ENCODE data around the gene PAX6. TPM values are rescaled to one million over a fixed set of nuclear protein-coding genes. Genes with fewer than 3 reads are reported as not detected.

Gene PAX6
- polyA plus RNA-seq, 2 of the 4 experiments (the other 2 are of a cell fraction): 1.8 to 2.0 TPM

GRCh38 chr11:31856248-31856647 is 45.1 kb upstream of the PAX6 start:
- Histone ChIP-seq H3K4me2 (no peak overlapping the region), H3K4me3 (no peak overlapping the region), H3K4me1 (no peaks in the 10 kb centered on the region), H3K9me3 (no peaks in the 10 kb centered on the region), H3K27ac (no peak overlapping the region)
- no peak for ATAC-seq
- no peak for TF ChIP-seq CHD2 (IDR thresholded peaks at IDR 0.05; ENCODE audit: low read length, partially characterized antibody)
- no peak for TF ChIP-seq KDM1A (IDR thresholded peaks at IDR 0.05; ENCODE audit: low read depth)
- TF ChIP-seq FOSB (CRISPR knock-in tag; IDR thresholded peaks at IDR 0.05): no peak
- TF ChIP-seq FOSL2 (IDR thresholded peaks at IDR 0.05): no peak
- no peak for TF ChIP-seq FOSL2 (CRISPR knock-in tag; IDR thresholded peaks at IDR 0.05)
- no peak for TF ChIP-seq POLR2AphosphoS2 (conservative IDR thresholded peaks at IDR 0.05; ENCODE audit: low read length)
- TF ChIP-seq RARB (CRISPR knock-in tag; IDR thresholded peaks at IDR 0.05): no peak
- no peak for TF ChIP-seq ELK1 (IDR thresholded peaks at IDR 0.05; ENCODE audit: low read depth, low read length)
- no peak for TF ChIP-seq JUN (IDR thresholded peaks at IDR 0.05)
- TF ChIP-seq PBX3 (IDR thresholded peaks at IDR 0.05): no peak
- no peak for TF ChIP-seq HMGXB4 (CRISPR knock-in tag; IDR thresholded peaks at IDR 0.05; ENCODE audit: borderline replicate concordance)
- no peak for TF ChIP-seq CEBPB (IDR thresholded peaks at IDR 0.05)
- TF ChIP-seq SMC3 (IDR thresholded peaks at IDR 0.05): no peak
- no peak for TF ChIP-seq NPAS2 (CRISPR knock-in tag; IDR thresholded peaks at IDR 0.05; ENCODE audit: borderline replicate concordance)
- no peak for TF ChIP-seq BHLHE40 (IDR thresholded peaks at IDR 0.05; ENCODE audit: low read depth, low read length)
- TF ChIP-seq RCOR1 (IDR thresholded peaks at IDR 0.05; ENCODE audit: low read depth, low read length): no peak
- no peak for FAIRE-seq
- ChIA-PET CTCF (interaction anchor here (1.2 kb wide), 1 partner anchor 12 kb away, joined by 4 read pairs; no protein-coding TSS in a partner anchor), POLR2A (no interaction called here)
- DNase-seq (ENCODE audit: low read depth in 1 of 2, low spot score in 1 of 2): no peak

GRCh38 chr11:31855466-31855865 is 44.3 kb upstream of the PAX6 start:
- ChIA-PET POLR2A (no interaction called here), CTCF (no interaction called here)
- no peak overlapping the region for H3K27ac ChIP-seq
- ATAC-seq (no peak), FAIRE-seq (no peak), DNase-seq (ENCODE audit: low read depth in 1 of 2, low spot score in 1 of 2) (no peak)
- H3K4me1 ChIP-seq: no peaks in the 10 kb centered on the region
- no peak overlapping the region for H3K4me2 ChIP-seq
- no peaks in the 10 kb centered on the region for H3K9me3 ChIP-seq
- TF ChIP-seq MAFK (IDR thresholded peaks at IDR 0.05; ENCODE audit: partially characterized antibody) (peak; percentile 74), EHF (CRISPR knock-in tag; IDR thresholded peaks at IDR 0.05) (no peak)
- no peak overlapping the region for H3K4me3 ChIP-seq
- 94% methylated on average over 1 of the region's 1 CpG for WGBS (ENCODE audit: missing lambda C conversion rate)

- no peak overlapping the region for H3K27ac ChIP-seq
- 65% methylated on average over 4 of the region's 4 CpGs for WGBS (ENCODE audit: missing lambda C conversion rate)
- no peak for DNase-seq (ENCODE audit: low read depth in 1 of 2, low spot score in 1 of 2)
- FAIRE-seq: no peak
- CTCF ChIA-PET: interaction anchor here (1.3 kb wide), 1 partner anchor 10 kb away, joined by 3 read pairs; no protein-coding TSS in a partner anchor
- no peak overlapping the region for H3K4me2 ChIP-seq
- no peaks in the 10 kb centered on the region for H3K9me3 ChIP-seq
- POLR2A ChIA-PET: no interaction called here
- ATAC-seq: no peak
- no peak for TF ChIP-seq TP53 (CRISPR knock-in tag; IDR thresholded peaks at IDR 0.05)
- TF ChIP-seq HDAC2 (IDR thresholded peaks at IDR 0.05): no peak
- no peak for TF ChIP-seq REST (IDR thresholded peaks at IDR 0.05)
- no peak for TF ChIP-seq MAZ (IDR thresholded peaks at IDR 0.05; ENCODE audit: borderline replicate concordance, low read depth, low read length)
- no peak for TF ChIP-seq KDM5A (IDR thresholded peaks at IDR 0.05)
- no peak for TF ChIP-seq CHD2 (IDR thresholded peaks at IDR 0.05; ENCODE audit: low read length, partially characterized antibody)
- no peak for TF ChIP-seq CBX8 (IDR thresholded peaks at IDR 0.05)
- TF ChIP-seq POLR2AphosphoS2 (conservative IDR thresholded peaks at IDR 0.05; ENCODE audit: low read length): no peak
- no peak for TF ChIP-seq CHD4 (IDR thresholded peaks at IDR 0.05; ENCODE audit: borderline replicate concordance)
- TF ChIP-seq RCOR1 (IDR thresholded peaks at IDR 0.05; ENCODE audit: low read depth, low read length): no peak
- no peak for TF ChIP-seq HOXB5 (CRISPR knock-in tag; IDR thresholded peaks at IDR 0.05)
- no peak for TF ChIP-seq ATOH8 (CRISPR knock-in tag; IDR thresholded peaks at IDR 0.05; ENCODE audit: low read depth)
- no peak for TF ChIP-seq EHMT2 (IDR thresholded peaks at IDR 0.05; ENCODE audit: low read depth)
- H3K4me3 ChIP-seq: no peak overlapping the region
- no peaks in the 10 kb centered on the region for H3K4me1 ChIP-seq
Observed at GRCh38 chr11:31850365-31850764, 39.2 kb upstream of the PAX6 start.
